Natural killer cell (primary cell): ENCODE data around the gene PKD1. TPM values are rescaled to one million over a fixed set of nuclear protein-coding genes. Genes with fewer than 3 reads are reported as not detected.

Experiments
- ATAC-seq, 3 donors: fragments of 150-1000 bp in 2 of 3; fragments of 200-7000 bp in 1 of 3; cut with Tn5 transposase; 1 replicate in 1 of 3; 2 replicates in 2 of 3; pipeline ENCODE4 v1.10.0; 2021; ENCODE audit warnings: mild to moderate bottlenecking in 2 of 3, moderate library complexity in 2 of 3
- DNase-seq, 2 donors: peaks; one replicate each; pipeline versions ENCODE4 v3.0.0 to v3.0.0-alpha.2; 2013 to 2021; ENCODE audit warnings: mixed read lengths in 1 of 2
- H3K27ac ChIP-seq: one replicate; pipeline ENCODE4 v1.5.1; 2013; ENCODE audit warnings: mild to moderate bottlenecking, low read length
- H3K27me3 ChIP-seq: one replicate; pipeline ENCODE4 v1.6.1; 2013; ENCODE audit warnings: low read length; ENCODE audit not compliant: control insufficient read depth, insufficient read depth
- H3K36me3 ChIP-seq: one replicate; pipeline ENCODE4 v1.6.1; 2013; ENCODE audit warnings: low read length; ENCODE audit not compliant: control insufficient read depth, insufficient read depth
- H3K4me1 ChIP-seq: one replicate; pipeline ENCODE4 v1.6.1; 2013; ENCODE audit warnings: low read length; ENCODE audit not compliant: control insufficient read depth, insufficient read depth
- H3K4me3 ChIP-seq: one replicate; pipeline ENCODE4 v1.5.1; 2013; ENCODE audit warnings: low read length
- H3K9me3 ChIP-seq: one replicate; pipeline ENCODE4 v1.6.1; 2013; ENCODE audit warnings: low read length; ENCODE audit not compliant: control insufficient read depth, insufficient read depth
- H3K27ac Mint-ChIP-seq, 2 donors: one replicate each; pipeline ENCODE4 v1.8.0; 2022; ENCODE audit warnings: mild to moderate bottlenecking in 2 of 2, mixed read lengths in 2 of 2, moderate library complexity in 1 of 2
- H3K27me3 Mint-ChIP-seq, 2 donors: one replicate each; pipeline ENCODE4 v1.8.0; 2022; ENCODE audit warnings: low read depth in 2 of 2, mixed read lengths in 2 of 2
- H3K36me3 Mint-ChIP-seq: one replicate; pipeline ENCODE4 v1.8.0; 2022; ENCODE audit warnings: mixed read lengths
- H3K4me1 Mint-ChIP-seq, 2 donors: one replicate each; pipeline ENCODE4 v1.8.0; 2022; ENCODE audit warnings: mixed read lengths in 2 of 2
- H3K4me3 Mint-ChIP-seq: one replicate; pipeline ENCODE4 v1.8.0; 2022; ENCODE audit warnings: mild to moderate bottlenecking, moderate library complexity, mixed read lengths
- H3K9me3 Mint-ChIP-seq, 2 donors: one replicate each; pipeline ENCODE4 v1.8.0; 2022; ENCODE audit warnings: mixed read lengths in 2 of 2
- WGBS: methylation state at CpG from one replicate; pipeline ENCODE4 v1.1.7; 2013; ENCODE audit warnings: missing lambda C conversion rate; ENCODE audit not compliant: insufficient coverage; 5-methylcytosine and 5-hydroxymethylcytosine counted together
- intact Hi-C: fragments of 100-400 bp; cut with micrococcal nuclease; formaldehyde crosslinking; loops from one replicate; pipeline ENCODE4 v1.14.2; 2022
- total RNA-seq, 4 donors: library from RNA; stranded (reverse); fragments of 120-200 nt in 1 of 4; gene quantifications; one replicate each; pipeline versions ENCODE4 v1.2.3 to v1.2.4, GENCODE V29; 2013 to 2022
- TF ChIP-seq, protein P1 (sequence below): fragments of 200-600 bp; IDR thresholded peaks from one replicate; pipeline ENCODE4 v1.8.0; 2022; ENCODE audit warnings: antibody characterized with exemption

The PKD1 gene
- total RNA-seq, 3 donors from 2014 or later (not counting 1 experiment from before 2014, with no cell fraction given), result 87.0 to 105 (median 99.1) TPM

DNA sequence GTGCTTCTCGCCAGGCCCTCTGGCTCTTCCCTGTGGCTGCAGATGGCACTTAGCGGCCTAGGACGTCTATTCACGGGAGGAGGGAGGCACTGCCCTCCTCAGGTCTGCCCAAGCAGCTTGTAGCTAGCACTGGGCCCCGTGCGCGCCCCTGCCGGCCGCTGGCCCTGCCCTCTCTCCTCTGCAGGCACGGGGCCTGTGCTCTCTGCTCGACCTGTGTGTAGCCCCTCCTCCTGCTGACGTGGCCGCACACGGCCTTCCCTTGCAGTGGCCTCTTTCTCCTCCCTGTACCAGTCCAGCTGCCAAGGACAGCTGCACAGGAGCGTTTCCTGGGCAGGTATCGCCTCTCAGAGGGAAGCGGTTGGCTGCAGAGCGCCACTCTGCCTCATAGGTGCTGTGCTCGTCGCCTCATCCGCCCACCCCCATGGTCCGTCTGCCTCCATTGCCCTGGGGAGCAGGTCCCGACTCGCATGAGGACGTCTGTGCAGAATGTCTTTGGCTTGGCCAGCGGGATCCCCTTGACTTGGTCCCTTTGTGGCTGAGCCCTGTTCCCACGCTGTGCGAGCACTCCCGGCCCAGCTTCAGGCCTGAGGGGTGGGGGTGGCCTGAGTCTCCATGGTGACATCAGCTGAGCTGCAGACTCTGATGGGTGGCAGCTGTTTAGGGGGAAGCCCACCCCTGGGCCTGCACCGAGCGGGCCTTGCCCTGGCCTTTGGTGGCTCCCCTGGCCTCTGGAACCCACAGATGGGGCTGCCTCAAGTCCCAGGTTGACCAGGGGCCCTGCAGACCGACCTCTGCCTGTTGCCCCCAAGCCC is 53.3 kb downstream of the PKD1 start:
- ATAC-seq (no peak), DNase-seq (no peak)
- Histone ChIP-seq H3K36me3 (peaks cover 77% of the 10 kb centered on the region), H3K4me1 (no peaks in the 10 kb centered on the region), H3K27ac (no peak overlapping the region), H3K27me3 (no peaks in the 10 kb centered on the region), H3K4me3 (no peak overlapping the region), H3K9me3 (no peaks in the 10 kb centered on the region)
- Mint-ChIP-seq H3K27me3 (no peaks in the 10 kb centered on the region), H3K27ac (no peak overlapping the region), H3K9me3 (no peaks in the 10 kb centered on the region), H3K4me3 (no peak overlapping the region), H3K4me1 (peaks cover 0 to 4% of the 10 kb centered on the region in 2 donors), H3K36me3 (no peaks in the 10 kb centered on the region)
- TF ChIP-seq, protein P1, sequence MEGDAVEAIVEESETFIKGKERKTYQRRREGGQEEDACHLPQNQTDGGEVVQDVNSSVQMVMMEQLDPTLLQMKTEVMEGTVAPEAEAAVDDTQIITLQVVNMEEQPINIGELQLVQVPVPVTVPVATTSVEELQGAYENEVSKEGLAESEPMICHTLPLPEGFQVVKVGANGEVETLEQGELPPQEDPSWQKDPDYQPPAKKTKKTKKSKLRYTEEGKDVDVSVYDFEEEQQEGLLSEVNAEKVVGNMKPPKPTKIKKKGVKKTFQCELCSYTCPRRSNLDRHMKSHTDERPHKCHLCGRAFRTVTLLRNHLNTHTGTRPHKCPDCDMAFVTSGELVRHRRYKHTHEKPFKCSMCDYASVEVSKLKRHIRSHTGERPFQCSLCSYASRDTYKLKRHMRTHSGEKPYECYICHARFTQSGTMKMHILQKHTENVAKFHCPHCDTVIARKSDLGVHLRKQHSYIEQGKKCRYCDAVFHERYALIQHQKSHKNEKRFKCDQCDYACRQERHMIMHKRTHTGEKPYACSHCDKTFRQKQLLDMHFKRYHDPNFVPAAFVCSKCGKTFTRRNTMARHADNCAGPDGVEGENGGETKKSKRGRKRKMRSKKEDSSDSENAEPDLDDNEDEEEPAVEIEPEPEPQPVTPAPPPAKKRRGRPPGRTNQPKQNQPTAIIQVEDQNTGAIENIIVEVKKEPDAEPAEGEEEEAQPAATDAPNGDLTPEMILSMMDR, result no peak
- 96% methylated on average over 32 of the region's 32 CpGs for WGBS
- intact Hi-C loops, result no loop called here

DNA sequence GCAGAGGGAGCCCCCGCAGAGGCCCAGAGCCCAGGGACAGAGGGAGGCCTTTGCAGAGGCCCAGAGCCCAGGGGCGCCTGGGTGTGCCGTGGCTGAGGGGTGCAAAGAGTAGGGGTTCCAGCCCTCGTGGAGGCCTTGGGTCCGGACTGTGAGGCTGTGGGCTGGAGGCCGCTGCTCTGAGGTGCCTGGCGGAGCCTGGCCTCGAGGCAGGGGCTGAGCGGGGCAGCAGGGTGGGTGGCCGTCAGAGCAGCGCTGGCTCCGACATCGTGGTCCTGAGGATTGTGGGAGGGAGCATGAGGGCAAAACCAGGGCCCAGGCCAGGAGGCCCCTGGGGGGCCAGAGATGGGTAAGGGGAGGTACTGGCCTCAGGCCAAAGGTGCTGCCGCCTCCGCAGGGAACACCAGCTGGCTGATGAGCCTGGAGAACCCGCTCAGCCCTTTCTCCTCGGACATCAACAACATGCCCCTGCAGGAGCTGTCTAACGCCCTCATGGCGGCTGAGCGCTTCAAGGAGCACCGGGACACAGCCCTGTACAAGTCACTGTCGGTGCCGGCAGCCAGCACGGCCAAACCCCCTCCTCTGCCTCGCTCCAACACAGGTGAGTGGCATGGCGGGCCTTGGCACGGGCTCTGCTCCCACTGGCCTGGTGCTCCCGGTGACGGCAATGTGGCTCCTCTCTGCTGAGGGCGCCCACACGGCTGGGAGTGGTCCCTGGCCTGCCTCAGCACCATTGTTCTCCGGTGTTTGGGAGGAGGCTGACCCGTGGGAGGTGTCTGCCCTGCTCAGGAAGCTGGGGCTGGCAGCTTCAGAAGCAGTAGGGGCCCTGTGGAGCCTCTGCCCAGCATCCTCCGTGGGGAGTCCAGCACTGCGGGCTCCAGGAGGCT is 54.3 kb downstream of the PKD1 start:
- TF ChIP-seq, protein P1, result no peak
- no peak overlapping the region for H3K4me3 ChIP-seq
- Mint-ChIP-seq H3K36me3 (no peaks in the 10 kb centered on the region), H3K27ac (no peak overlapping the region), H3K9me3 (no peaks in the 10 kb centered on the region), H3K4me3 (no peak overlapping the region), H3K4me1 (peaks cover 0 to 4% of the 10 kb centered on the region in 2 donors), H3K27me3 (no peaks in the 10 kb centered on the region)
- no peaks in the 10 kb centered on the region for H3K27me3 ChIP-seq
- intact Hi-C loops, result no loop called here
- 94% methylated on average over 35 of the region's 35 CpGs for WGBS
- ATAC-seq (no peak), DNase-seq (no peak)
- no peak overlapping the region for H3K27ac ChIP-seq
- peaks cover 70% of the 10 kb centered on the region for H3K36me3 ChIP-seq
- H3K4me1 ChIP-seq, result no peaks in the 10 kb centered on the region
- H3K9me3 ChIP-seq, result no peaks in the 10 kb centered on the region

DNA sequence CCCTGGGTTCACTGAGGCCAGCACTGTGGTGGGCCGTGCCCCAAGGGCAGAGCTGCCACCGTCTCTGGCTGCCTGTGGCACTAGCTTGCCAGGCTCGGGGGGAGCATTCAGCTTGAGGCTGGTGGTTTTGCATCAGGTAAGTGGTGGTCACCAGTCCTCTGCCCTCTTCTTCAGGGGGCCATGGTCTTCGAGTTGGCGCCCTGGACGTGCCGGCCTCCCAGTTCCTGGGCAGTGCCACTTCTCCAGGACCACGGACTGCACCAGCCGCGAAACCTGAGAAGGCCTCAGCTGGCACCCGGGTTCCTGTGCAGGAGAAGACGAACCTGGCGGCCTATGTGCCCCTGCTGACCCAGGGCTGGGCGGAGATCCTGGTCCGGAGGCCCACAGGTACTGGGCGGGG is 55.7 kb downstream of the PKD1 start:
- Mint-ChIP-seq H3K9me3 (no peaks in the 10 kb centered on the region), H3K36me3 (no peaks in the 10 kb centered on the region), H3K4me1 (peaks cover 0 to 4% of the 10 kb centered on the region in 2 donors), H3K27me3 (no peaks in the 10 kb centered on the region), H3K27ac (no peak overlapping the region), H3K4me3 (no peak overlapping the region)
- no peak for ATAC-seq
- H3K4me3 ChIP-seq, result no peak overlapping the region
- no peak overlapping the region for H3K27ac ChIP-seq
- TF ChIP-seq, protein P1, result no peak
- no peaks in the 10 kb centered on the region for H3K4me1 ChIP-seq
- no peak for DNase-seq
- no peaks in the 10 kb centered on the region for H3K9me3 ChIP-seq
- intact Hi-C loops, result no loop called here
- H3K27me3 ChIP-seq, result no peaks in the 10 kb centered on the region
- peaks cover 62% of the 10 kb centered on the region for H3K36me3 ChIP-seq
- WGBS, result 96% methylated on average over 16 of the region's 16 CpGs
